ENCODE results near the gene ACOXL.

ACOXL gene

DNA sequence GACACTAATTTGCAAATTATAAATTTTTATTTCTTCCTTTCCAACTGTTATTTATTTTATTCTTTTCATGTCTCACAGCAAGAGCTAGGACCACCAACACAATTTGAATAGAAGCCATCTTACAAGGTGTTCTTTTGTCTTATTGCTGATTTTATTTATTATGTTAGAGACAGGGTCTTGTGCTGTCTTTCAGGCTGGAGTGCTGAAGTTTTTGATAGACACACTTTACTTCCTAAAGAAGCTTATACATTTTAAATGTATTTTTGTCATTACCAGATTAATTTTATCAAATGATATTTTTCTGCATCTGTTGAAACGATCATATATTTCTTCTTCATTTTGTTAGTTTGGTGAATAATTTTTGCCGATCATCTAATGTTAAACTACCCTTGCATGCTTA lies 258.1 kb downstream of the ACOXL start:
- H3K4me3 ChIP-seq (ENCODE audit: low read depth, low read length): no peak overlapping the region
- TF ChIP-seq, protein P1, sequence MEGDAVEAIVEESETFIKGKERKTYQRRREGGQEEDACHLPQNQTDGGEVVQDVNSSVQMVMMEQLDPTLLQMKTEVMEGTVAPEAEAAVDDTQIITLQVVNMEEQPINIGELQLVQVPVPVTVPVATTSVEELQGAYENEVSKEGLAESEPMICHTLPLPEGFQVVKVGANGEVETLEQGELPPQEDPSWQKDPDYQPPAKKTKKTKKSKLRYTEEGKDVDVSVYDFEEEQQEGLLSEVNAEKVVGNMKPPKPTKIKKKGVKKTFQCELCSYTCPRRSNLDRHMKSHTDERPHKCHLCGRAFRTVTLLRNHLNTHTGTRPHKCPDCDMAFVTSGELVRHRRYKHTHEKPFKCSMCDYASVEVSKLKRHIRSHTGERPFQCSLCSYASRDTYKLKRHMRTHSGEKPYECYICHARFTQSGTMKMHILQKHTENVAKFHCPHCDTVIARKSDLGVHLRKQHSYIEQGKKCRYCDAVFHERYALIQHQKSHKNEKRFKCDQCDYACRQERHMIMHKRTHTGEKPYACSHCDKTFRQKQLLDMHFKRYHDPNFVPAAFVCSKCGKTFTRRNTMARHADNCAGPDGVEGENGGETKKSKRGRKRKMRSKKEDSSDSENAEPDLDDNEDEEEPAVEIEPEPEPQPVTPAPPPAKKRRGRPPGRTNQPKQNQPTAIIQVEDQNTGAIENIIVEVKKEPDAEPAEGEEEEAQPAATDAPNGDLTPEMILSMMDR (IDR thresholded peaks at IDR 0.05; ENCODE audit: low read depth, low read length): no peak

GRCh38 chr2:110991911-110992310 lies 259.5 kb downstream of the ACOXL start:
- no peak overlapping the region for H3K4me3 ChIP-seq (ENCODE audit: low read depth, low read length)
- TF ChIP-seq, protein P1 (IDR thresholded peaks at IDR 0.05; ENCODE audit: low read depth, low read length): no peak

DNA sequence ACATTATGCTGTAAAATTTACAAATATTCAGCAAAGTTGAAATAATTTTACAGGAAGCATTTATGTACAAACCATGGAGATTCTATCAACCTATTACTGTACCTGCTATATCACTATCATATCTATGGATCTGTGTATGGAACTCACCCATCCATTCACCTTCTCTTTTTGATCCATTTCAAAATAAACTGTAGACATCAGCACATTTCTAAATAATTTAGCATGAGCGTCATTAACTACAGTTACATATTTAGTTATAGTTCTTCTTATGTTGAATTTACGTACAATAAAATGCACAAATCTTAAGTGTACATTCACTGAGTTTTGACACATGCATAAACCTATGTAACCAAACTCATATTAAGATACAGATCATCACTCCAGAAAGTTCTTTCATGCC lies 260.5 kb downstream of the ACOXL start:
- H3K4me3 ChIP-seq (ENCODE audit: low read depth, low read length): no peak overlapping the region
- TF ChIP-seq, protein P1 (IDR thresholded peaks at IDR 0.05; ENCODE audit: low read depth, low read length): no peak

- TF ChIP-seq, protein P1 (IDR thresholded peaks at IDR 0.05; ENCODE audit: low read depth, low read length): no peak
- no peak overlapping the region for H3K4me3 ChIP-seq (ENCODE audit: low read depth, low read length)
Measured at GRCh38 chr2:110993557-110994231, 261.3 kb downstream of the ACOXL start.

GRCh38 chr2:110994250-110994961 lies 262.0 kb downstream of the ACOXL start:
- H3K4me3 ChIP-seq (ENCODE audit: low read depth, low read length): no peak overlapping the region
- TF ChIP-seq, protein P1 (IDR thresholded peaks at IDR 0.05; ENCODE audit: low read depth, low read length): no peak

DNA sequence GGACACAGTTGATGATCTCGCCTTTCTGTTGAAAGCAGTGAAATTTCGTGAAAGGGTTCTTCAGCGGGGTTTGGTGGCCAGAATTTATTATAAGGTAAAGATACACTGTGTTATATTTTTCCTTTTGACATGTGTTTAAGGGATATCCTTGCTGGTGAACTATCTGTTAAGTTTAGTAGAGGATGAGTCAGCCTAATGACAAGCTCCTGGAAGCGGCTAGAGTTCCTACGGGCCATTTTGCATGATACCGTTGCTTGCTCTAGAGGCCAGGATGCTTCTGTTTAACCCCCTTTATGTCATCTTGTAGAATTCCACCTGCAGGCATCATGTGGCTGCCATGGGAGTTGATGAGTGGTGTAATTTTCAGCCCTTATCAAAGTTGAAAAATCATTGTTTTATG lies 263.5 kb downstream of the ACOXL start:
- H3K4me3 ChIP-seq (ENCODE audit: low read depth, low read length): no peak overlapping the region
- TF ChIP-seq, protein P1 (IDR thresholded peaks at IDR 0.05; ENCODE audit: low read depth, low read length): no peak

GRCh38 chr2:110997331-110998045 lies 265.1 kb downstream of the ACOXL start:
- no peak overlapping the region for H3K4me3 ChIP-seq (ENCODE audit: low read depth, low read length)
- TF ChIP-seq, protein P1 (IDR thresholded peaks at IDR 0.05; ENCODE audit: low read depth, low read length): no peak

All from WI38 (cell line).